NAMALWA (cell line): Measurements from ENCODE around the gene TRIM25.
"Not testable (repeated sequence)": the region's sequence is repeated elsewhere in the genome, so short reads cannot be mapped to it uniquely, and the experiment has no call there.

Source experiments
- DNase-seq: peaks from one replicate; pipeline ENCODE4 v3.0.0-alpha.2; 2015; ENCODE audit warnings: low spot score

Gene TRIM25, protein sequence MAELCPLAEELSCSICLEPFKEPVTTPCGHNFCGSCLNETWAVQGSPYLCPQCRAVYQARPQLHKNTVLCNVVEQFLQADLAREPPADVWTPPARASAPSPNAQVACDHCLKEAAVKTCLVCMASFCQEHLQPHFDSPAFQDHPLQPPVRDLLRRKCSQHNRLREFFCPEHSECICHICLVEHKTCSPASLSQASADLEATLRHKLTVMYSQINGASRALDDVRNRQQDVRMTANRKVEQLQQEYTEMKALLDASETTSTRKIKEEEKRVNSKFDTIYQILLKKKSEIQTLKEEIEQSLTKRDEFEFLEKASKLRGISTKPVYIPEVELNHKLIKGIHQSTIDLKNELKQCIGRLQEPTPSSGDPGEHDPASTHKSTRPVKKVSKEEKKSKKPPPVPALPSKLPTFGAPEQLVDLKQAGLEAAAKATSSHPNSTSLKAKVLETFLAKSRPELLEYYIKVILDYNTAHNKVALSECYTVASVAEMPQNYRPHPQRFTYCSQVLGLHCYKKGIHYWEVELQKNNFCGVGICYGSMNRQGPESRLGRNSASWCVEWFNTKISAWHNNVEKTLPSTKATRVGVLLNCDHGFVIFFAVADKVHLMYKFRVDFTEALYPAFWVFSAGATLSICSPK

DNA sequence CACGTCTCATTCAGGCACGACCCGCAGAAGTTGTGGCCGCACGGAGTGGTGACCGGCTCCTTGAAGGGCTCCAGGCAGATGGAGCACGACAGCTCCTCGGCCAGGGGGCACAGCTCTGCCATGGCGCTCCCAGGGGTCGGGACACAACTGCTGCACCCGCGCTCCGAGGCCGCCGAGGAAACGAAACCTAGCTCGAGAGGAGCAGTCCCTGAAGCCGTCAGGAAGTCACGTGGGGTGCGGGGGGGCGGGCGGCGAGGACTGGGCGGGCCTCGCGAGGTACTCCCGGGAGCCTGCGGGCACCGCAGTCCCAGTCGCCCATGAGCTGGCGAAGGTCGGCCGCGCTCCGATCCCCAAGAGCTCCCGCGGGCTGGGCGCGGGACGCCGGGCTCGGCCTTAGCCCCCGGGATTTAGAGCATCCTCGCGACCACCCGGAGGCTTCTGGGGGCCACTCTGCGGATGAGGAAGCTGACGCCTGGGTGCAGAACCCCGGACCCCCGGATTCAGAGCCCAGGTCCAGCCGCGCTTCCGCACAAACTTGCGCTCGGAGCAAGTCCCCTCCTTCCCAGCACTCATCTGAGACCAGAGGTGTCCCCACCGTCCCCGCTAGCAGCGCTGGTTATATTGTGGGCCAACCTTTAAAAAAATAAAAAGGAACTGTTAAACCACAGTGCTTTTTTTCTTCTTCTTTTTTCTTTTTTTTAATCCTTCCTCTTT, at the start of gene TRIM25:
Gene TRIM25 (minus strand): TSS at position 183 of the 714 bp plus-strand sequence. CDS start 61 bp downstream, at position 122.
- peak; percentile 91 for DNase-seq

DNA sequence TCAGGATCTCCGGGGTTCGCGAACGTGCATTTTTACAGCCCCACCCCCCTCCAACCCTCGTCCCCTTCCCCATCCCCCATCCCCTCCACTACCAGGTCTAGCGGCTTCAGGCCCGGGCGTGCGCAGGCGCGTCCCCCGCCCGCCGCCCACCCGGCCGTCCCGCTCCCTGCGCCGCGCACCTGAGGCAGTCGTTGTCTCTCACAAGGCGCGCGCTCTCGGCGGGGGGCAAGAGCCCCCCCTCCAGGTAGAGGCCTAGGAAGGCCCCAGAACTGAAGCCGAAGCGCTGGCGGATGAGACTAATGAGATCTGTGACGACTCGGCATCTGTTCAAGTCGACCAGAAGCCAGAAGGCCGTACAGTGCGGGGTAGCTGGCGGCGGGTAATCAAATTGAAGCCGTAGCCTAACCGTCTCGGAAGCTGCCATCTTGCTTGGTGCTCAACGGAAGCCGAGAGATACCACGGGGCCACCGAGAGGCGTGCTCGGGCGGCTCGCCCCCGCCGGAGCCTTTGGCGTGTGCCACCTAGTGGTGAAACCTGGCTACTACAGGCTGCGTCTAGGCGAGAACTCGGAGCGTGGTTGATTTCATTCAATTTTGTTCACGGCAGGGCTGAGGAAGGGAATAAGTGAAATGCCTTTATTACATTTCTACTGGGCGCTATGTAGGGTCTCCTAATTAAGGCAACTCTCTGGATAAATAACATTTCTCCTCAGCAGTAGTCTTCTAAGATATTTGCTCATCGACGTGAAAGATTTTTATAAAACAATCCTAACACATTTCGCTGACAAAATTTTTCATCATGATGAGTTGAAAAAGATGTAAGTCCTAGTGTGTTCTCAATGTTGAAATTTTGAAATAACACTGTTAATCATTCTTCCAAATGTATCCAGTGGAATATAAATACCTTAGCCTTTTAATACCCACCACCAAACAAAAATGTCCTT, 47.0 kb upstream of the TRIM25 start, which contains the start of gene COIL:
Gene COIL (minus strand): TSS at position 455 of the 943 bp plus-strand sequence. CDS start 31 bp downstream, at position 424.
- peak; percentile 96 for DNase-seq

DNA sequence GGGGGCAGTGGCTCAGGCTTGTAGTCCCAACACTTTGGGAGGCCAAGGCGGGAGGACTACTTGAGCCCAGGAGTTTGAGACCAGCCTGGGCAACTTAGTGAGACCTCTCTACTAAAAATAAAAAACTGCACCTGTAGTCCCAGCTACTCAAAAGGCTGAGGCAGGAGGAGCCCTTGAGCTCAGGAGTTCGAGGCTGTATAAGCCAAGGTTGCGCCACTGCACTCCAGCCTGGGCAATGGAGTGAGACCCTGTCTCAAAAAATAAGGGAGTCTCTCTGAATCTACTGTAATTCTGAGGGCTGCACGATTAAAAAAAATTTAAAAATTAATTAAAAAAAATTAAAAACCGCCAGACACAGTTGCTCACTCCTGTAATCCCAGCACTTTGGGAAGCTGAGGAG, 43.1 kb upstream of the TRIM25 start:
- no peak for DNase-seq

DNA sequence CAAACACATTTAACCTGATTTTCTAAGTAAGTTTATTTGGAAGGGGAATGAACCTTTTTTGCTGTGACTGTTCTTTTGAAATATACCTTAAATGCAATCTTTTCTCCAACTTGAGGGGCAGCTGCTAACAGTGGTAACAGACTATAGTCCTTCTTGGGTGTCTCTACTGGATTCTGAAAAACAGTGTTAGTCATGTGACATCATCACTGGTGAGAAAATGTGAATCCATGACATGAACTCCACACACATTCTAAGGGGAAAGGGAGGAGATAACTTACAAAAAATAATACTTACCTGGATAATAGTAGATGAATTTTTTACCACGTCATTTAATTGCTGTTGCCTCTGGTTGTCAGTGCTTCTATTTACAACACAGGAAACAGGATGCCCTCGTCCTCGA, 35.7 kb upstream of the TRIM25 start:
- no peak for DNase-seq

DNA sequence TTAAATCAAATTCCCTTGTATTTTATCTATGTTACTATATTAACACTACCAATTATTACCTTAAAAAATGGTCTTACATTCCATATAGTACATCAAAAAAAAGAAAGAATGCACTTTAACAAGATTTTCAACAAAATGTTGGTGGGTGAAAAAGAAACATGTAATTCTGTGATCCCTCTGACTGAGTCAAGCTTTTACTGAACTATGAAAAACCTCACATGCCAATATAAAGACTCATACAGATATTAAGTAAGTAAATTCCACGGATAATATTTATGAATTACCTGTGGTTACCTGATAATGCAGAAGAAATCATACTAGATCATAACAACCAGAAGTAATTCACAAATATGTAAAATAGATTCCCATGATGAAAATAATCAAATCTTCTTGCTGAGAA, 34.6 kb upstream of the TRIM25 start:
- DNase-seq, result no peak

DNA sequence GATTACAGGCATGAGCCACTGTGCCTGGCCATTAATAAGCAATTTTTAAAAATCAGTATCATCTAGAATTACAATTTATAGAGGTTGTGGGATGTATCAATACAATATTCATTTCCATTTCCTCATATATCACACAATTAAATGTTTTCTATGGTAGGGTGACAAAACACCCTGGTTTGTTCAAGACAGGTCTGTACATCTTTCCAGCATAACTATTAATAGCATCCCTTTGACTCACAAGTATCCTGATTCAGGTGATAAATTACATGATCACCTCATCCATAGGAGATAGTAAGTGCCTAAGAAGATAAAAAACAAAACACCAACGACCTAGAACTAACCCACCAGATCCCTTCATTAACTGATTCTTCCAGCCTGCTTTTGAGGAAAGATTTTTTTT, 33.9 kb upstream of the TRIM25 start:
- no peak for DNase-seq

DNA sequence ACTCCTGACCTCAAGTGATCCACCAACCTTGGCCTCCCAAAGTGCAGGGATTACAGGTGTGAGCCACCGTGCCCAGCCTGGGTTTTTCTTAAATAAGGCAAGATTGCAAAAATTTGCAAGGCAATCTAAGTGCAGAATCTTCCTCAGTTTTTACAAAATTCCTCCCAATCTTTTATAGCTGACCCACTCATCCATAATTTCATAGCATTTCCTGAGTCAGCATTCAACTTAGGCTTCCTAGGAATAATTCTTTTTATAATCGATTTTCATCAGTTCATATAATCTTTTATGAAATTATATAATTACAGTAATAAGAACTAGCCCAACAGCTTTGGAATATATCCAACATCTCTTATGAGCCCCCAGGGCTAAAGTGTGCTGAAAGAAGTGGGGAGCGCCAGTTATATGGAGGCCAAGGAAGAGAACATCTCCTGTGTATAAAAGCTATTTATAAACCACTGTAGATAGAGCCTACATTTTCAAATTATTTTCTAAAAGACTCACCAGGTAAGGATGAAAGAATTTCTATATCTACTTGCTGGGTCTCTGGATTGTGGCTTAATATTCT, 32.2 kb upstream of the TRIM25 start:
- no peak for DNase-seq

DNA sequence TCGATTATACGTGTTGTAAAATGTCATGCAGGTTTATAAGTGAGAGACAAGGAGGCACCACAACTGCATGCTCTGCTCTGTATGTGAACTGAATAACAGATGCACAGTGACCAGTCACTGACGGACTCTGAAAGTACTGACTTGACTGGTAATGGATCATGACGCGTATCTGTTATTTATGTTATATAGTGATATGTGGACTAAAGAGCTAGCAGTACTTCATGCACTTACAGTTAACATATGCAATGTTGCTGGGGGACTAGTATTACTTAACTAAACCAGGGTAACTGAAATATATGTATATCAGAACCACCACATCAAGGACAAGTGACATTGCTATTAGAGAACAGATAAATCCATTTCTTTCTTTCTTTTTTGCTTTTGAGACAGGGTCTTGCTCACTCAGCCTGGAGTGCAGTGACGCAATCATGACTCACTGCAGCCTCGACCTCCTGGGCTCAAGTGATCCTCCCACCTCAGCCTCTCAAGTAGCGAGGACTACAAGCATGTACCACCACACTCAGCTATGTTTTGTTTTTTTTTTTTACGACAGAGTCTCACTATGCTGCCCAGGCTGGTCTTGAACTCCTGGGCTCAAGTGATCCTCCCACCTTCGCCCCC, 29.8 kb upstream of the TRIM25 start:
- DNase-seq, result no peak

DNA sequence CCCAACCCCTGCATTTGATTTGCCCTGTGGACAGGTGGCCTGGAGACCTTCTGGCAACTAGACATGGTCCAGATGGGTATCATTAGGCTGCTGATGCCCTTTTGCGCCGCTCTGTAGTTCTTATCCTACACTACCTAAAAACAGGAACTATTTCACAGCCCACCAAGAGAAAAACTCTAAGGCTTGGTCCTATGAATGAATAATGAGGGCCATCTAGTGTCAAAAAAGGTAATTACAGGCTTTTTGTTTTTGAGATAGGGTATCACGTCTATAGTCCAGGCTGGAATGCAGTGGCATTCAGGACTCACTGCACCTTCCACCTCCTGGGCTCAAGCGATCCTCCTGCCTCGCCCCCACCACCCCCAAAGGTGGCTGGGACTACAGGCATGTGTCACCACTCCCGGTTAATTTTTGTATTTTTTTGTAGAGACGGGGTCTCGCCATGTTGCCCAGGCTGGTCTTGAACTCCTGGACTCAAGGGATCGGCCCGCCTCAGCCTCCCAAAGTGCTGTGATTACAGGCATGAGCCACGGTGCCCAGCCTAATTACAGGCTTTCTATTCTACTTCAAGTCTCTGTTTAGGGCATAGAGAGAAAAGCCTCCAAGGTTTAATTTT, 26.1 kb upstream of the TRIM25 start:
- peak; percentile 92 for DNase-seq

DNA sequence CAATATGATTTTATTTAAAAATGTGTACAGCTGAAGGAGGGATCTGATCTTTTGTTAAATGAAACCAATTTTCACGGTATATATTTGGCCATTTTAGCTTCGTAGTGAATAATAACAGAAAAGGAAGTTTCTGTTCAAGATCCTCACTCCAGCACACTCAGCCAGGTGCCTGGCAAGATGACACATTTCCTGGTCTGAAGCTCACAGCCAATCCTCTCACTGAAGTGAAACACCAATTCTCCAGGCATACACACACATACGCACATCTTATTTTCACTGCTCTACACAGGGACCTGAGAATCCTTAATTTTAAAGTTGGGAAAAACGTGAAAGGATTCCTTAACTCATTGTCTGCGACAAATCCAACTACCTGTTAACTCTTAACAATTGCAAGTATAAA, 24.4 kb upstream of the TRIM25 start:
- DNase-seq, result not testable (repeated sequence)

DNA sequence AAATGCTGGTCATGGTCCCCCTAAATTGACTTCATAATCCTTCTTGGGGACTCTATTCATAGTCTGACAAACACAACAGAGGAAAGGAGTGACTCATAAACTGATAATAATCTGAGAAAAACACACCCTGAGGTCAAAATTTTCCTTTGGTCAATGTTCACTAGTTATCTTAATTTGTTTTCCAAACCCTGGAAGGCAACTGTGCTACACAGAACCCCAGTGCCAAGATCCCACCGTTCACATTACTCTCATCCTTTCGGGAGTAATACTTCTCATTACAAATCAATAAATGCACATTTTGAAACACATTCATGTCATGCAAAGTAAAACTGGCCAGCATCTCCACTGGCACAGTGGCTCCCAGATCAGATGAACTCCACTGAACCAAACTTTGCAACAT, 23.8 kb upstream of the TRIM25 start:
- DNase-seq, result no peak

DNA sequence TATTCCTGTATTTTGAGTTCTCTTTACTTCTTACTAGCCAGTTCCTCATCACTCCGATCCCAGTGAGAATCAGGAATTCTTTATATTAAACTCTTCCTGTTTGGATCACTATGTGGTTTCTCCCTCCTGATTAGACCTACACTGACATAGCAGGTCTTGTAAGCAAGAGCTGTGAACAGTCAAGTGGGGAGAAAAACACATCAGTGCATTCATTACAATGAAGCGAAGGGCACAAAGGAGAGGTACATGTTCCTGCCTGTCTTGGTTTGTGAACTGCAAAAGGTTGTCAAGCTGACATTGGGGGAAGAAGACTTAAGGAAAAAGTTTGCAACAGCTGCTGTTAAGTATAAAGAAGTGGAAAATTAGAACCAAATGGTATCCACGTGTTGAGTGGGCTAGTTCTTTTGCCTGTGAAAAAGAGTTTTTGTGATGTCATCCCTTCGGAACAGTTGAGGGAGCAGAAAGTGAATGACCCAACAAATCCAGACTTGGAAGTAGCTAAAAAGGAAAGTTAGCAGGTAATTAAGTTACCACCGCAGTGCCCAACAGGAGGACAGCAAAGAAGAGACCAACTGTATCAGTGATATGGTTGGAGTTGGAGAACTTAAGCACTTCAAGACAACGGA, 23.0 kb upstream of the TRIM25 start:
- no peak for DNase-seq

DNA sequence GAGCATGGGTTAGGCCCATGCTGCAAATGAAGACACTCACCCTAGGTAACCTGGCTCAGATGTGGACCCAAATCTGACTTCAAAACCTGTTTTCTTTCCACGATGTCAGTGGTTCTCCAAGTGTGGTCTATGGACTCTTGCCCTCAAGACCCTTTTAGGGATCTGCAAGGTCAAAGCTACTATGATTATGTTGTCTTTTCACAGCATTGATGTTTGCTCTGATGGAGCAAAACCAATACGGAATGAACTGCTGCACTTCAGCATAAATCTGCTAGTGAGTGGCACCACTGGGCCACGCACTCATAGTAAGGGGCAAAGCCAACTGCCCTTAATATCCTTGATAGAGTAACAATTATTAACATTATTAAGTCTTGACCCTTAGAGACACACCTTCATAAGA, 21.6 kb upstream of the TRIM25 start:
- no peak for DNase-seq

DNA sequence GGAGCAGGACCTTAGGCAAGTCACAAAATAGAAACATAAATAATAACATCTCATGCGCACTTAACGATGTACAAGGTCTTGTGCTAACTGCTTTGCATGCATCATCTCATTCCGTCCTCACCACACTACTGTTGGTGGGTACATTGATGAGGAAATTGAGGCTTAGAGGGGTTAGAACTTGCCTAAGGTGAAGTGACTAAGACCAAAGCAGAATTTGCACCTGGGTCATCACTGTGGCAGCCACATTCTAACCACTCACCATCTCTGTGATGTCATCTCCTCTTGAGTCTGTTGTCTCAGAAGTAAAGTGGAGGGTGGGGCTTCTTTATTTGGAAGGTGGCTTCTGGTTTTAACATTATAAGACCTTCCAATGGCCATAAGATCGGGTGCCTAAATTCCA, 20.4 kb upstream of the TRIM25 start:
- no peak for DNase-seq

DNA sequence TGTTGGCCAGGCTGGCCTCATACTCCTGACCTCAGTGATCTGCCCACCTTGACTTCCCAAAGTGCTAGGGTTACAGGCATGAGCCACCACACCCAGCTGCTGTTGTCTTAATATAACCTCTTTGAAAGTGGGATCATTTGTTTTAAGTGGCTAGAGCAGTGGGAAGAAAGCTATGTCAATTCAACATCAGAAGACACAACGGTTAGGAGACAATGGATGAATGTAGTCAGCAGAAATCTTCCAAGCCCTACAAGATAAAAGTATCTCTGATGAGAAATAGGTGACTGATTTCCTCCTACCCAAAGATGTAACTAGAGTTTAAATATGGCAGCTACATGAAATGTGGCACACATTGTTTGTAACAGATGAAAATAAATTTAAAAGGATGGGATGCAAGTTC, 20.0 kb upstream of the TRIM25 start:
- no peak for DNase-seq

DNA sequence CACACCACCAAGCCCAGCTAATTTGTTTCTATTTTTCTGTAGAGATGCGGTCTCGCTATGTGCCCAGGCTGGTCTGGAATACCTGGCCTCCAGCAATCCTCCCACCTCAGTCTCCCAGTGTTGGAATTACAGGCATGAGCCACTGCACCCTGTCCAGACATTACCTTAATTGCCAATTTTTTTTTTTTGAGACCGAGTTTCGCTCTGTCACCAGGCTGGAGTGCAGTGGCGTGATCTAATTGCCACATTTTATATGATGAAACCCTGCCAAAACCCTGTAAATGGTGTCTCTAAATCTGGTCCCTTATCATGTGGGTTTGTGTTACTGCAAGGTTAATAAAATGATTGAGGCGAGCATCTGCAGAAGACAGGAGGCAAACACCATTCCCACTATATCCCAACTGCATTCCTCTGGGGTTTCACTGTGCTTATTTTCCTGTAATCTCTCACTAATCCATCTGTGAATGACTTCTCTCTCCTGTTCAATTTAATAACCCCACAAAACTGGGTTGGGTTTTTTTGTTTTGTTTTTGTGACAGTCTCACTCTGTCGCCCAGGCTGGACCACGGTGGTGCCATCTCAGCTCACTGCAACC, 19.4 kb upstream of the TRIM25 start:
- no peak for DNase-seq

DNA sequence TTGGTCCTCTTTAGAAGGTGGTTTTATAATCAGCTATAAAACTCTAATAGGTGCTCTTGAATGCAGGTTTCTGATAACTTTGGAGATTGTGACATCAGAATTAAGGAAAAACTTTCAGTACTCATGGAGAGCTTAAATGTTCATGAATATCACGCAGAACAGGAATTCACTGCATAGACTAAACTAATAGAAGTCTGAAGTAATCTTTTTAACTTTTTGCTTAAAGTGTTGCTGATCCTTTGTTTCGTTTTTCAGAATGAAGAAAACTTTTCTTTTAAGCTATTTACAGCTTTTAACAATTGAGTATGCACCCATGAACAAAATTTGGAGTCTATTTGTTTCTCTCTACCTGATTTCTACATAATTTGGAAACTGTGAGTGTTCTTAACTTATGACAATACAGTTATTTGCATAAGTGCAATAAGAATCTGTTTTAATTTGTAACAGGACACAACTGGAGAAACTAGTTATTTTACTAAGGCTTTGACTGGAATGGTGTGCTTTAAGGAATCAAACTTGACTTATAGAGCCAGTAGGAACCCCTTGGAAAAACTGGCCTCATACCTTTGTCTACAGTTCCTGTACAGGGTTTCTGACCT, 17.0 kb upstream of the TRIM25 start:
- DNase-seq, result no peak

DNA sequence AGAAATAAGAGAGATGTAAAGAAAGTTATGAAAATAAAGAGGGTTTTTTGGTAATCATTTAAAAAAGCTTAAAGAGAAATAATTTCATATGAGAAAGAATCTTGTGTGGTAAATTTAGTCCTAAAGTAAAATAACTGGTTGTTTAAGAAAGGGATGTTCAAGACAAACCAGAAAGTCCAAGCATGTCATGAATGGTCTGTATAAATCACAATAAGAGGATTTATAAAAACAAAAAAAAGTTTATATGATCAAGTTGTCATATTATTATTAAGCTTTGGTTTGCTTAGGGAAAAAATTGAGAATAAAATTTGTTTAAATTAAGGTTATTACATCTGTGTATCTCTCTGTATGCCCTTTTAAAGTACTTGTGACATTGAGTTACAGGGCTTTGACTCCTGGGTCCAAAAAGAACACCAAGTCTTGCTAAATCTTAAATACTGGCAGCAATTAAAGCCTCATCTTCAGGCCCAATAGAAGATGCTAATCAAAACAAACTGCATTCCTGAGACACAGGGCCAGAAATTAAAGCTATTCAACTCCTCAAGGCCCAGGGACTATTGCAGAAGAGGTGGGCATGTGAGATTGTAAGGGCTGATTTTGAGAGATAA, 15.6 kb upstream of the TRIM25 start:
- peak; percentile 27 for DNase-seq

DNA sequence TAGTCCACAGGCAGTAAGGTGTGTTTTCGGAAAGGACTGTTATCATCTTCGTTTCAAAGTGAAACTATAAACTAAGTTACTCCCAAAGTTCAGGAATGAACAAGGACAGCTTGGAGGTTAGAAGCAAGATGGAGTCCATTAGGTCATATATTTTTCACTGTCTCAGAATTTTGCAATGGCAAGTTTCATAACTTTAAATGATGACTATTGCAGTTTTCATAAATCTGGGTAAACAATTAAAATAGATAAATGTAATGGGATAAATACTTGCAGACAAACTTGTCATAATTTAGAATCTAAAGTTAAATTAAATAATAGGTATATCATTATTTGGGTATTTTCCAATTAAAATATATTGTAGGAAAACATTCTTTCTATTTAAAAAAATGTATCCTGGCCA, 14.7 kb upstream of the TRIM25 start:
- DNase-seq, result no peak
